Chondrocyte (in vitro differentiated cells): ENCODE results near the gene NOTCH1. TPM values are rescaled to one million over a fixed set of nuclear protein-coding genes. Genes with fewer than 3 reads are reported as not detected.

Experiments
- DNase-seq: peaks from one replicate; pipeline ENCODE4 v3.0.0; 2021; ENCODE audit warnings: mixed read lengths, low spot score
- H3K27ac Mint-ChIP-seq: one replicate; pipeline ENCODE4 v1.8.0; 2021; ENCODE audit warnings: mild to moderate bottlenecking, moderate library complexity, mixed read lengths; ENCODE audit not compliant: unreplicated experiment
- H3K27me3 Mint-ChIP-seq: 2 replicates; pipeline ENCODE4 v1.8.0; 2021; ENCODE audit warnings: low read depth, mixed read lengths
- H3K36me3 Mint-ChIP-seq: 2 replicates; pipeline ENCODE4 v1.8.0; 2021; ENCODE audit warnings: low read depth, mixed read lengths
- H3K4me1 Mint-ChIP-seq: 2 replicates; pipeline ENCODE4 v1.8.0; 2021; ENCODE audit warnings: low read depth, mild to moderate bottlenecking, mixed read lengths
- H3K4me3 Mint-ChIP-seq: one replicate; pipeline ENCODE4 v1.8.0; 2021; ENCODE audit warnings: mild to moderate bottlenecking, moderate library complexity, mixed read lengths; ENCODE audit not compliant: unreplicated experiment
- H3K9me3 Mint-ChIP-seq: 2 replicates; pipeline ENCODE4 v1.8.0; 2021; ENCODE audit warnings: low read depth, mixed read lengths
- CTCF ChIP-seq: fragments of 200-600 bp; sonication (generic); IDR thresholded peaks from 2 replicates; pipeline ENCODE4 v1.5.0; 2021; ENCODE audit warnings: antibody characterized with exemption, mild to moderate bottlenecking, moderate library complexity
- total RNA-seq: library from RNA; stranded (reverse); gene quantifications from 3 replicates; pipeline ENCODE4 v1.2.1, GENCODE V29; 2021

The NOTCH1 gene
- total RNA-seq, 1 donor from 2014 or later, result 28.7 TPM

- DNase-seq, result no peak
- no peak overlapping the region for H3K27ac Mint-ChIP-seq
- no peak for TF ChIP-seq CTCF
- no peak overlapping the region for H3K4me3 Mint-ChIP-seq
- no peaks in the 10 kb centered on the region for H3K27me3 Mint-ChIP-seq
- H3K9me3 Mint-ChIP-seq, result no peaks in the 10 kb centered on the region
- H3K36me3 Mint-ChIP-seq, result no peaks in the 10 kb centered on the region
- H3K4me1 Mint-ChIP-seq, result peaks cover 12% of the 10 kb centered on the region
These were observed 12.5 kb upstream of the NOTCH1 start for GRCh38 chr9:136558373-136558772.

GRCh38 chr9:136557036-136557435 is 11.2 kb upstream of the NOTCH1 start:
- Mint-ChIP-seq H3K4me1 (peaks cover 18% of the 10 kb centered on the region), H3K36me3 (no peaks in the 10 kb centered on the region), H3K27ac (no peak overlapping the region), H3K27me3 (no peaks in the 10 kb centered on the region), H3K9me3 (no peaks in the 10 kb centered on the region), H3K4me3 (no peak overlapping the region)
- no peak for DNase-seq
- no peak for TF ChIP-seq CTCF

GRCh38 chr9:136556166-136556565 is 10.3 kb upstream of the NOTCH1 start:
- H3K36me3 Mint-ChIP-seq, result no peaks in the 10 kb centered on the region
- no peaks in the 10 kb centered on the region for H3K9me3 Mint-ChIP-seq
- H3K4me1 Mint-ChIP-seq, result peaks cover 26% of the 10 kb centered on the region
- H3K4me3 Mint-ChIP-seq, result no peak overlapping the region
- H3K27ac Mint-ChIP-seq, result no peak overlapping the region
- no peak for TF ChIP-seq CTCF
- no peaks in the 10 kb centered on the region for H3K27me3 Mint-ChIP-seq
- no peak for DNase-seq

GRCh38 chr9:136554870-136555269 is 9.0 kb upstream of the NOTCH1 start:
- H3K36me3 Mint-ChIP-seq, result no peaks in the 10 kb centered on the region
- DNase-seq, result no peak
- H3K4me3 Mint-ChIP-seq, result no peak overlapping the region
- H3K27ac Mint-ChIP-seq, result no peak overlapping the region
- no peak for TF ChIP-seq CTCF
- no peaks in the 10 kb centered on the region for H3K9me3 Mint-ChIP-seq
- H3K4me1 Mint-ChIP-seq, result peaks cover 38% of the 10 kb centered on the region
- no peaks in the 10 kb centered on the region for H3K27me3 Mint-ChIP-seq

- no peak overlapping the region for H3K27ac Mint-ChIP-seq
- H3K4me1 Mint-ChIP-seq, result peaks cover 40% of the 10 kb centered on the region
- H3K27me3 Mint-ChIP-seq, result no peaks in the 10 kb centered on the region
- no peak for DNase-seq
- H3K36me3 Mint-ChIP-seq, result no peaks in the 10 kb centered on the region
- no peaks in the 10 kb centered on the region for H3K9me3 Mint-ChIP-seq
- no peak overlapping the region for H3K4me3 Mint-ChIP-seq
- TF ChIP-seq CTCF, result no peak
These were observed 7.7 kb upstream of the NOTCH1 start for GRCh38 chr9:136553581-136553980.
